Lower leg skin (tissue), 4 donors: Measurements from ENCODE around the gene SF3B1. TPM values are rescaled to one million over a fixed set of nuclear protein-coding genes. Genes with fewer than 3 reads are reported as not detected.
"Not testable (repeated sequence)": the region's sequence is repeated elsewhere in the genome, so short reads cannot be mapped to it uniquely, and the experiment has no call there.

Experiments used
- DNase-seq, 2 donors: peaks; one replicate each; pipeline ENCODE4 v3.0.0-alpha.2; 2019; ENCODE audit warnings: low spot score in 2 of 2
- H3K4me3 ChIP-seq: fragments of 200-600 bp; sonication (generic); 2 replicates; pipeline ENCODE4 v1.5.1; 2017; ENCODE audit warnings: mild to moderate bottlenecking, low read depth; ENCODE audit not compliant: poor library complexity, severe bottlenecking
- CTCF ChIP-seq, 3 donors: fragments of 450-650 bp; IDR thresholded peaks; one replicate each; pipeline ENCODE4 v1.5.1; 2016; ENCODE audit warnings: antibody characterized with exemption in 3 of 3, mild to moderate bottlenecking in 3 of 3, moderate library complexity in 2 of 3
- POLR2A ChIP-seq, 2 donors: fragments of 450-650 bp; IDR thresholded peaks; one replicate each; pipeline ENCODE4 v1.6.1; 2016 to 2017; ENCODE audit warnings: antibody characterized with exemption in 2 of 2, mild to moderate bottlenecking in 1 of 2, moderate library complexity in 1 of 2
- WGBS, 2 donors: methylation state at CpG; one replicate each; pipeline ENCODE4 v1.1.5; 2018; 5-methylcytosine and 5-hydroxymethylcytosine counted together
- intact Hi-C: fragments of 100-400 bp; cut with DNase I; formaldehyde crosslinking; loops from one replicate; pipeline ENCODE4 v1.15.0; 2023; ENCODE audit warnings: low total_unique reads
- total RNA-seq, 4 donors: library from RNA; depleted of rRNA; stranded (reverse); fragments of >200 nt; gene quantifications; one replicate each; pipeline ENCODE4 v1.1.0, GENCODE V29; 2016

Gene SF3B1
- total RNA-seq, 4 donors from 2014 or later = 160 to 327 (median 242) TPM

GRCh38 chr2:197348721-197349360 lies 86.0 kb downstream of the SF3B1 start:
- TF ChIP-seq POLR2A (IDR thresholded peaks at IDR 0.05) = no peak
- no peak for TF ChIP-seq CTCF (IDR thresholded peaks at IDR 0.05)
- intact Hi-C loops = no loop called here
- 66 to 75% methylated on average over 5 of the region's 5 CpGs for WGBS, 2 donors
- DNase-seq = no peak
- no peak overlapping the region for H3K4me3 ChIP-seq

- intact Hi-C loops = no loop called here
- WGBS, 2 donors = 92 to 93% methylated on average over 5 of the region's 5 CpGs
- TF ChIP-seq POLR2A (IDR thresholded peaks at IDR 0.05) = no peak
- TF ChIP-seq CTCF (IDR thresholded peaks at IDR 0.05) = no peak
Observed at GRCh38 chr2:197345846-197346370, 88.9 kb downstream of the SF3B1 start.

GRCh38 chr2:197343968-197344367 lies 90.9 kb downstream of the SF3B1 start:
- intact Hi-C loops, DNase-seq, H3K4me3 ChIP-seq: not testable (repeated sequence)
- 79 to 80% methylated on average over 5 of the region's 5 CpGs for WGBS, 2 donors

More at GRCh38 chr2:197345846-197346370, 88.9 kb downstream of the SF3B1 start:
- no peak overlapping the region for H3K4me3 ChIP-seq
- DNase-seq = no peak

- TF ChIP-seq CTCF (IDR thresholded peaks at IDR 0.05) = no peak
- TF ChIP-seq POLR2A (IDR thresholded peaks at IDR 0.05) = no peak
- WGBS, 2 donors = 92 to 94% methylated on average over 5 of the region's 5 CpGs
- no peak overlapping the region for H3K4me3 ChIP-seq
- intact Hi-C loops = no loop called here
- DNase-seq = no peak
Observed at GRCh38 chr2:197340591-197340990, 94.2 kb downstream of the SF3B1 start.

Other genes starting within 250 kb of the SF3B1 start
- gene ANKRD44, start 124.2 kb downstream of the SF3B1 start, total RNA-seq = 10 to 100 TPM in 2 of 4 donors, 1 to 10 TPM in 2; 9.1 to 20.8 (median 14.9) TPM
- 10 to 100 TPM; 21.5 to 28.1 (median 27.1) TPM for gene COQ10B, start 18.5 kb upstream of the SF3B1 start, total RNA-seq
- 100 to 1,000 TPM in 1 of 4 donors, 10 to 100 TPM in 3; 74.7 to 104 (median 88.9) TPM for gene HSPD1, start 64.8 kb upstream of the SF3B1 start, total RNA-seq
- gene HSPE1, start 65.4 kb upstream of the SF3B1 start, total RNA-seq = 10 to 100 TPM; 39.3 to 70.3 (median 50.7) TPM
- gene MOB4, start 81.0 kb upstream of the SF3B1 start, total RNA-seq = 10 to 100 TPM; 22.6 to 31.2 (median 25.0) TPM
- gene RFTN2, start 240.6 kb upstream of the SF3B1 start, total RNA-seq = 1 to 10 TPM; 1.5 to 6.5 (median 2.7) TPM